ENCODE measurements around the gene TUBGCP6. TPM values are rescaled to one million over a fixed set of nuclear protein-coding genes. Genes with fewer than 3 reads are reported as not detected.

TUBGCP6 gene
- total and polyA plus RNA-seq, 2 donors (not counting 1 experiment from before 2014, with no cell fraction given) = 137 to 178 TPM

- ChIA-PET CTCF (interaction anchor here (0.7 to 3.8 kb wide), 4 partner anchors 10 to 236 kb away, joined by 3 to 22 read pairs (median 3); partner anchors contain the start of gene HDAC10), POLR2A (no interaction called here)
- no peak for DNase-seq
- Histone ChIP-seq H3K9me3 (ENCODE audit: control extremely low read depth in 1 of 3, control insufficient read depth in 2 of 3, insufficient read depth in 1 of 3, low read length in 2 of 3) (no peaks in the 10 kb centered on the region), H3K36me3 (replicated peaks in 1 of 2; ENCODE audit: control extremely low read depth in 1 of 2, control insufficient read depth in 1 of 2, extremely low read depth in 1 of 2, insufficient read depth in 2 of 2, low read length in 1 of 2) (no peaks in the 10 kb centered on the region), H3K4me1 (ENCODE audit: control insufficient read depth in 2 of 2, insufficient read depth in 2 of 2, low read length in 2 of 2) (peaks cover 17 to 21% of the 10 kb centered on the region in 2 donors), H3K4me3 (ENCODE audit: control extremely low read depth in 1 of 5, extremely low read depth in 1 of 5, insufficient read depth in 1 of 5, low read depth in 2 of 5, low read length in 4 of 5) (no peak overlapping the region), H3K27me3 (replicated peaks in 1 of 4; ENCODE audit: control extremely low read depth in 1 of 4, control insufficient read depth in 3 of 4, insufficient read depth in 4 of 4, low read length in 3 of 4) (peaks cover 0 to 31% (median 8%) of the 10 kb centered on the region in 4 experiments), H4K20me1 (ENCODE audit: control insufficient read depth, insufficient read depth, low read length, poor library complexity, severe bottlenecking) (no peaks in the 10 kb centered on the region), H3K4me2 (replicated peaks; ENCODE audit: low read depth, low read length, poor library complexity, severe bottlenecking) (peak overlapping the region; percentile 70), H3K79me2 (ENCODE audit: control insufficient read depth, insufficient read depth, low read length) (no peaks in the 10 kb centered on the region), H3K27ac (ENCODE audit: low read length in 2 of 2) (no peak overlapping the region), H3K9ac (ENCODE audit: low read length) (no peak overlapping the region), H2AFZ (ENCODE audit: insufficient read depth, low read depth, low read length, poor library complexity, severe bottlenecking) (no peak overlapping the region)
- ATAC-seq (ENCODE audit: low read depth) = peak; percentile 41
- H3K4me1 Mint-ChIP-seq = peaks cover 13% of the 10 kb centered on the region
- intact Hi-C loops (cut with micrococcal nuclease) = no loop called here
- H3K9me3 Mint-ChIP-seq (ENCODE audit: insufficient read depth) = no peaks in the 10 kb centered on the region
- H3K27me3 Mint-ChIP-seq = peaks cover 10% of the 10 kb centered on the region
- peak overlapping the region; percentile 74 for H3K4me3 Mint-ChIP-seq
- 23% methylated on average over 6 of the region's 7 CpGs for WGBS (ENCODE audit: insufficient coverage)
- H3K27ac Mint-ChIP-seq = no peak overlapping the region
- TF ChIP-seq CTCF (IDR thresholded peaks at IDR 0.05) (no peak), EZH2 (IDR thresholded peaks at IDR 0.05; ENCODE audit: borderline replicate concordance, insufficient read depth, low read depth, low read length, poor library complexity, severe bottlenecking) (no peak)
Observed at GRCh38 chr22:50262460-50262911, 17.7 kb upstream of the TUBGCP6 start.

- H4K20me1 ChIP-seq (ENCODE audit: control insufficient read depth, insufficient read depth, low read length, poor library complexity, severe bottlenecking) = no peaks in the 10 kb centered on the region
- DNase-seq = no peak
- no peak within 1 kb of the TSS for H3K9ac ChIP-seq (ENCODE audit: low read length)
- Mint-ChIP-seq H3K4me3 (peak within 1 kb of the TSS; percentile 74), H3K4me1 (peaks cover 13% of the 10 kb centered on the region), H3K27me3 (peaks cover 10% of the 10 kb centered on the region), H3K9me3 (ENCODE audit: insufficient read depth) (no peaks in the 10 kb centered on the region), H3K27ac (no peak within 1 kb of the TSS)
- peak within 1 kb of the TSS in 3 of 5 experiments; percentile 5 to 36 (median 33) for H3K4me3 ChIP-seq (ENCODE audit: control extremely low read depth in 1 of 5, extremely low read depth in 1 of 5, insufficient read depth in 1 of 5, low read depth in 2 of 5, low read length in 4 of 5)
- POLR2A ChIA-PET = no interaction called here
- peaks cover 0 to 31% (median 8%) of the 10 kb centered on the region in 4 experiments for H3K27me3 ChIP-seq (replicated peaks in 1 of 4; ENCODE audit: control extremely low read depth in 1 of 4, control insufficient read depth in 3 of 4, insufficient read depth in 4 of 4, low read length in 3 of 4)
- H3K9me3 ChIP-seq (ENCODE audit: control extremely low read depth in 1 of 3, control insufficient read depth in 2 of 3, insufficient read depth in 1 of 3, low read length in 2 of 3) = no peaks in the 10 kb centered on the region
- no peak within 1 kb of the TSS for H2AFZ ChIP-seq (ENCODE audit: insufficient read depth, low read depth, low read length, poor library complexity, severe bottlenecking)
- H3K27ac ChIP-seq (ENCODE audit: low read length in 2 of 2) = no peak within 1 kb of the TSS
- CTCF ChIA-PET = interaction anchor here (0.7 to 3.8 kb wide), 3 partner anchors 10 to 24 kb away, joined by 3 to 22 read pairs (median 3); partner anchors contain the start of gene HDAC10
- peaks cover 17 to 21% of the 10 kb centered on the region in 2 donors for H3K4me1 ChIP-seq (ENCODE audit: control insufficient read depth in 2 of 2, insufficient read depth in 2 of 2, low read length in 2 of 2)
- 2% methylated on average over 57 of the region's 61 CpGs for WGBS (ENCODE audit: insufficient coverage)
- peak within 1 kb of the TSS; percentile 70 for H3K4me2 ChIP-seq (replicated peaks; ENCODE audit: low read depth, low read length, poor library complexity, severe bottlenecking)
- ATAC-seq (ENCODE audit: low read depth) = peak; percentile 22
- no peaks in the 10 kb centered on the region for H3K36me3 ChIP-seq (replicated peaks in 1 of 2; ENCODE audit: control extremely low read depth in 1 of 2, control insufficient read depth in 1 of 2, extremely low read depth in 1 of 2, insufficient read depth in 2 of 2, low read length in 1 of 2)
- TF ChIP-seq CTCF (IDR thresholded peaks at IDR 0.05) = no peak
- no peak for TF ChIP-seq EZH2 (IDR thresholded peaks at IDR 0.05; ENCODE audit: borderline replicate concordance, insufficient read depth, low read depth, low read length, poor library complexity, severe bottlenecking)
- no peaks in the 10 kb centered on the region for H3K79me2 ChIP-seq (ENCODE audit: control insufficient read depth, insufficient read depth, low read length)
- intact Hi-C loops (cut with micrococcal nuclease) = no loop called here
Observed at GRCh38 chr22:50261615-50262459, 17.0 kb upstream of the TUBGCP6 start, which contains the start of gene MAPK12. Gene MAPK12, minus strand, starts transcription at chr22:50261683. Its CDS starts 174 bp downstream, at chr22:50261509.

Measured in B cell (primary cell).